Retinal pigment epithelial cell (primary cell): ENCODE results near the gene HACD2.
"Not testable (repeated sequence)": the region's sequence is repeated elsewhere in the genome, so short reads cannot be mapped to it uniquely, and the experiment has no call there.

ENCODE experiments used
- DNase-seq: peaks from one replicate; pipeline ENCODE4 v3.0.0-alpha.2; 2010; ENCODE audit warnings: low read depth
- H3K4me3 ChIP-seq: 2 replicates; pipeline ENCODE4 v1.5.1; 2011; ENCODE audit warnings: mild to moderate bottlenecking, low read length, control low read depth, moderate library complexity
- TF ChIP-seq, protein P1 (sequence below): conservative IDR thresholded peaks from 2 replicates; pipeline ENCODE4 v1.5.1; 2011; ENCODE audit warnings: low read depth, low read length, control low read depth, inconsistent platforms

HACD2 gene

DNA sequence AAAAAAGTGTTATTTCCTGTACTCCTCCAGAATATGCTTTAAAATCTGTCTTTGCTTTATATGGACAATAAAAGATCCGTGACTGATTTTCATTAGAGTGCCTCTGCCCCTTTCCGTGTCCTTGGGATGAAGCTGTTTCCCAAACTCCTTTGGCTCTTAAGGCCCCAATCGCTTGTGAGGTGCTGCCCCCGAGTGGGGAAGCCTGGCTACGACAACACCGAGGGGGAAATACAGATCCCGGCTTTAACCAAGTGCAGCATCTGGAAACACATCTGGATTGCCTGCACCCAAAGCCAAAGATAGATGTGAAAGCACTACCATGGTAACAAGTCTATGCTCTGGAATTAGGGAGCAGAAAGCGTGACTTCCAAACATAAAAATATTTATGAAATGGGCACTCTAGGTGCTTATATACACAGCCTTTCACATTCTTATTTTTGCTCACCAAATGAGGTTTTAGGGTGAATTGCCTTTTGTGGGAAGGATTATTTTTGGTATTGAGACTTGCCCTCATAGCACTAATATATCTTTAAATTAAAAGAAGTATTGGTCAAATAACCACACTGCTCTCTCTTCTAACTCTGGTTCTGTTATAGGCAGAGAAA, 95.4 kb downstream of the HACD2 start:
- DNase-seq, result peak; percentile 0
- TF ChIP-seq, protein P1, sequence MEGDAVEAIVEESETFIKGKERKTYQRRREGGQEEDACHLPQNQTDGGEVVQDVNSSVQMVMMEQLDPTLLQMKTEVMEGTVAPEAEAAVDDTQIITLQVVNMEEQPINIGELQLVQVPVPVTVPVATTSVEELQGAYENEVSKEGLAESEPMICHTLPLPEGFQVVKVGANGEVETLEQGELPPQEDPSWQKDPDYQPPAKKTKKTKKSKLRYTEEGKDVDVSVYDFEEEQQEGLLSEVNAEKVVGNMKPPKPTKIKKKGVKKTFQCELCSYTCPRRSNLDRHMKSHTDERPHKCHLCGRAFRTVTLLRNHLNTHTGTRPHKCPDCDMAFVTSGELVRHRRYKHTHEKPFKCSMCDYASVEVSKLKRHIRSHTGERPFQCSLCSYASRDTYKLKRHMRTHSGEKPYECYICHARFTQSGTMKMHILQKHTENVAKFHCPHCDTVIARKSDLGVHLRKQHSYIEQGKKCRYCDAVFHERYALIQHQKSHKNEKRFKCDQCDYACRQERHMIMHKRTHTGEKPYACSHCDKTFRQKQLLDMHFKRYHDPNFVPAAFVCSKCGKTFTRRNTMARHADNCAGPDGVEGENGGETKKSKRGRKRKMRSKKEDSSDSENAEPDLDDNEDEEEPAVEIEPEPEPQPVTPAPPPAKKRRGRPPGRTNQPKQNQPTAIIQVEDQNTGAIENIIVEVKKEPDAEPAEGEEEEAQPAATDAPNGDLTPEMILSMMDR, result peak; percentile 93
- H3K4me3 ChIP-seq, result no peak overlapping the region

GRCh38 chr3:123488645-123489347, 96.1 kb downstream of the HACD2 start:
- no peak for DNase-seq
- H3K4me3 ChIP-seq, result no peak overlapping the region
- TF ChIP-seq, protein P1, result no peak

DNA sequence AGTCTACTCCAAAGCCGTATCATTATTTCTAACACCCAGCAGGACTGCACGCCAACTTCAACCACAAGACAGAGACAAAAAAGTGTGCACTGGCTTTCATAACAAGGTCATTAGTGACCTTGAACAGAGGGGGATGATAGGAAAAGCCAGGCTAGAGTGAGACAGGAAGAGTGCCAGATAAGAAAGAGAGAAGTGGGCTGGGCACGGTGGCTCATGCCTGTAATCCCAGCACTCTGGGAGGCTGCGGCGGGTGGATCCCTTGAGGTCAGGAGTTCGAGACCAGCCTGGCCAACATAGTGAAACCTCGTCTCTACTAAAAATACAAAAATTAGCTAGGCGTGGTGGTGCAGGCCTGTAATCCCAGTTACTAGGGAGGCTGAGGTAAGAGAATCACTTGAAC, 97.8 kb downstream of the HACD2 start:
- not testable (repeated sequence) for H3K4me3 ChIP-seq, DNase-seq

DNA sequence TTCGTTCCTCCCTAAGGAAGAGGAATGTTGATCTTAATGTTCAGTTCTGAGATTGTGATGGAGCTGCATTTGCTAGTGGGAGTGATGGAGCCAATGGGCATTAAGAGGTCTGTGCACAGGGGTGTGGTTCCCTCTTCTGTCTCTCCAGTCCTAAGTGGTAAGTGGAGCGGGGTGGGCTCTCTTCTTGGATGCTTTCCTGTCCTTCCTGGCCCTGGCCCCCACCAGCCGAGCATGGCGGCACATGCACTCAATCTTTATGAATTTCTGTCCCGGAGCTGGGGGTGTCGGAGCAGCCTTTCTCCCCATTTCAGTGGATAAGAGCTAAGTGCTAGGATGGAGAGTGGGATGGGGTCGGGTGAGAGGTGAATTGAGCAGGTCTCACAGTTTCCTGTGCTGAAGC, 98.4 kb downstream of the HACD2 start:
- TF ChIP-seq, protein P1, result no peak
- no peak overlapping the region for H3K4me3 ChIP-seq
- DNase-seq, result no peak

DNA sequence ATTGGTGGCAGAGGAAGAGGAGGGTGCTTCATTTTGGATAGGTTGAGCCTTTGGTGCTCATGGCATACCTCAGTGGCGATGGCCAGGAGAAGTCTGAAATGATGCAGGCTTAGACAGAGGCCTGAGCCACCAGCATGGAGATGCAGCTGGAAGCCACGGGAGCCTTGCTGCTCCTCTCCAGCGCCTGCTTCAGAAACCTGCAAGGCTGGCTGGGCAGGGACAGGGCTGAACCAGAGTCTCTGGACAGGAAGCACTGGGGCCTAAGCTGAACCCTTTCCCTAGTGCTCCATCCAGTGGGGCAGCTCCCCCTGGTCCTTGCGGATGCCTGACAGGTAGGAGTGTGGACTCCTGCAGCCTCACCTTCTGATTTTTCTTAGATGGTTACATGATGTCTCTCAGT, 99.3 kb downstream of the HACD2 start:
- no peak overlapping the region for H3K4me3 ChIP-seq
- TF ChIP-seq, protein P1, result no peak
- DNase-seq, result no peak

GRCh38 chr3:123483146-123483545, 101.7 kb downstream of the HACD2 start:
- TF ChIP-seq, protein P1, result no peak
- no peak for DNase-seq
- no peak overlapping the region for H3K4me3 ChIP-seq

- H3K4me3 ChIP-seq, result no peak overlapping the region
- TF ChIP-seq, protein P1, result no peak
- no peak for DNase-seq
Measured at GRCh38 chr3:123481722-123482457, 103.0 kb downstream of the HACD2 start.
